ENCODE data around the gene HOXD8.

DNA sequence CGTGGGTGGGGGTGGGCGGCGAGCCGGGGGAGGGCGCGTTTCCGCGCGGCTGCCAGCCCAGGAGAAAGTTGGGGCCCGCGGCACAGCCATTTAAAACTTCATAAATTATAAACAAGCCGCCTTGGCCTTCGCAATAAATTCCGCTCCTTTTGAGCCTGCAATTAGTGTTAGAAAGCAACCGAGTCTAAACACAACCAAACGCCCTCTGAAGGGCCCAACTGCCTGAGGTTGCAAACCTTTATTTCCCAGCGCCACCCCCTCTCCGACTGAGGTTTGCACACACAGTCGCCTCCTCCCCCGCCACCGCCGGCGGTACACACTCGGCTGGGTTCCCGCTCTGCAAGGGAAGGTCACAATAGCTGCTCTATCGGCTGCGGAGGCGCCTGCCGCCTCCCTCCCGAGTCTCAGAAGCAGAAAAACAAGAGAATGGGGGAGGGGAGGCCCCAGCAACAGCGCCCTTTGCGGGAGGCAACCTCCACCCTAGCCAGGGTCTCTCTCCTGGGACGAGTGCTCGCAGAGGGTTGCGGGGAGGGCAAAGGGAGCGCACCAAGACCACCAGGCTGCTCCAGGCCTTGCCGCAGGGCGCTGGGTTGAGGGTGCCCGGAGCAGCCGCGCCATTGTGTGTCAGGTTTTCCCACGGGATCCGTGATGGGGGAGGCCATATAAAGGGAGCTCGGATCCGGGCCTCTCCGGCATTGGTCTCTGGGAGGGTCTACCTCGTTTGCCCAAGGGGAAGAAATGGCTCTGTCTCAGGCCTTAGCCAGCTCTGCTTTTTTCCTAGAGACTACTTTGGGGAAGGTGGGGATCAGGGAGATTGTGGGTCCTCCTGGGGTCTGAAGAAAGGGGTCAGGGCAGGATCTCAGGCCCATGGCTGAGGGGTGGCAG is 45.6 kb downstream of the HOXD8 start:
- TF ChIP-seq, protein P1, sequence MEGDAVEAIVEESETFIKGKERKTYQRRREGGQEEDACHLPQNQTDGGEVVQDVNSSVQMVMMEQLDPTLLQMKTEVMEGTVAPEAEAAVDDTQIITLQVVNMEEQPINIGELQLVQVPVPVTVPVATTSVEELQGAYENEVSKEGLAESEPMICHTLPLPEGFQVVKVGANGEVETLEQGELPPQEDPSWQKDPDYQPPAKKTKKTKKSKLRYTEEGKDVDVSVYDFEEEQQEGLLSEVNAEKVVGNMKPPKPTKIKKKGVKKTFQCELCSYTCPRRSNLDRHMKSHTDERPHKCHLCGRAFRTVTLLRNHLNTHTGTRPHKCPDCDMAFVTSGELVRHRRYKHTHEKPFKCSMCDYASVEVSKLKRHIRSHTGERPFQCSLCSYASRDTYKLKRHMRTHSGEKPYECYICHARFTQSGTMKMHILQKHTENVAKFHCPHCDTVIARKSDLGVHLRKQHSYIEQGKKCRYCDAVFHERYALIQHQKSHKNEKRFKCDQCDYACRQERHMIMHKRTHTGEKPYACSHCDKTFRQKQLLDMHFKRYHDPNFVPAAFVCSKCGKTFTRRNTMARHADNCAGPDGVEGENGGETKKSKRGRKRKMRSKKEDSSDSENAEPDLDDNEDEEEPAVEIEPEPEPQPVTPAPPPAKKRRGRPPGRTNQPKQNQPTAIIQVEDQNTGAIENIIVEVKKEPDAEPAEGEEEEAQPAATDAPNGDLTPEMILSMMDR (IDR thresholded peaks at IDR 0.05): no peak
- TF ChIP-seq POLR2A (IDR thresholded peaks at IDR 0.05) (no peak), EP300 (IDR thresholded peaks at IDR 0.05) (peak in 1 of 2 donors; percentile 23)
